ENCODE data around the gene TLE4.

DNA sequence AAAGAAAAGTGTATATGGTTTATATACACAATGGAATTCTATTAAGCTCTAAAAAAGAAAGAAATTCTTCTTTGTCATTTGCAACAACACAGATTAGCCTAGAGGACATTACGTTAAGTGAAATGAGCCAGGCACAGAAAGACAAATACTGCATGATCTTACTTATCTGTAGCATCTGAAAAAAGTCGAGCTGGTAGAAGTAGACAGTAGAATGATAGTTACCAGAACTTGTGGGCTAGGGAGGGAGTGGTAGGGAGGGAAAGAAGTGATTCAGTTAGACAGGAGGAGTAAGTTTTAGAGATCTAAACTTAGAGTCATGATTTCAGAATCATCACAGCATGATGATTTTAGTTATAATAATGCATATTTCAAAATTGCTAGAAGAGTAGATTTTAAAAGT, 184.6 kb downstream of the TLE4 start:
- TF ChIP-seq GATA2 (IDR thresholded peaks at IDR 0.05; ENCODE audit: low read depth, low read length): no peak
- TF ChIP-seq GATA3 (IDR thresholded peaks at IDR 0.05; ENCODE audit: low read depth, low read length): peak; percentile 47; the same call in 1 of the 2 replicates

All from SH-SY5Y (cell line).